HG03159 (cell line): ENCODE results near the gene MT1M.

Experiments
- ATAC-seq: cut with Tn5 transposase; IDR thresholded peaks from one replicate; pipeline ENCODE4 v1.9.1; 2021; ENCODE audit warnings: mild to moderate bottlenecking, moderate library complexity; ENCODE audit not compliant: unreplicated experiment

Gene MT1M

DNA sequence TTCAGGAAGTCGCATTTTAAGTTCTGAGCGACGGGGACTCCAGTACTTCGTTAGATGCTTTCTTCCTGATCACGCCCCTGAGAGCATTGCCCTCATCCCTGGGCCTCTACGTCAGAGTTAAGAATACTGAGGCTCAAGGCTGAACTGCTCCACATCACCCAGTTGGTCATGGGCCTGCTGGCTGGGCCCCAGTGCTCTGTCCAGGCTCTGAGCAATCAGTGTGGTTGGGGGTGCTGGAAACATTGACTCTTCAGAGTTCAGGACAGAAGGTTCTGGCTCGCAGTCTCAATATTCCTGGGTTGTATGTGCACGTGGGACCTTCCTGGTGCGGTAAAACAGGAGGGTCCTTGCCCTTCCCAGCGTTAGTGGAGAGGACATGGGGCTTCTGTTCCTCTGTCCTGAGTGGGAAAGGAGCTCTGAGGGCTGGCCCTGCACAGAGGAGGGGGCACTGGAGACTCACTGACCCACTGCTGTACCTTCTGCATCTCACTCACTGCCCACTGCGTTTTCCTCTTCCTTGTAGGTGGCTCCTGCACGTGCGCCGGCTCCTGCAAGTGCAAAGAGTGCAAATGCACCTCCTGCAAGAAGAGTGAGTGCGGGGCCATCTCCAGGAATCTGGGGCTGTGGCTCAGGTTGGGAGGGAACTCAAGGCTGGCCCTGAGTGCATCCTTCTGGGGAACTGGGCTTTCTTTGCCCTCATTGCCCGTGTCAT, 6.4 kb upstream of the MT1M start:
- ATAC-seq: no peak

DNA sequence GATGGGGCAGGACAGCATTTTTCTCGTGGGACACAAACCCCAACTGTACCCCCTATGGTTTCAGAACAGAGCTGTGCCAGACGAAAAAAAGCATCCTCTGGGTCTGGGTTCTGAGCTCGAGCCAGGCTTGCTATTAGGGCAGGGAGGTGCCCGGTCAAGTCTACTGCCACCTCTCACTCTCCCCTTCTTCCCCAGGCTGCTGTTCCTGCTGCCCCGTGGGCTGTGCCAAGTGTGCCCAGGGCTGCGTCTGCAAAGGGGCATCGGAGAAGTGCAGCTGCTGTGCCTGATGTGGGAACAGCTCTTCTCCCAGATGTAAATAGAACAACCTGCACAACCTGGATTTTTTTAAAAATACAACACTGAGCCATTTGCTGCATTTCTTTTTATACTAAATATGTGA, 5.8 kb upstream of the MT1M start:
- no peak for ATAC-seq

DNA sequence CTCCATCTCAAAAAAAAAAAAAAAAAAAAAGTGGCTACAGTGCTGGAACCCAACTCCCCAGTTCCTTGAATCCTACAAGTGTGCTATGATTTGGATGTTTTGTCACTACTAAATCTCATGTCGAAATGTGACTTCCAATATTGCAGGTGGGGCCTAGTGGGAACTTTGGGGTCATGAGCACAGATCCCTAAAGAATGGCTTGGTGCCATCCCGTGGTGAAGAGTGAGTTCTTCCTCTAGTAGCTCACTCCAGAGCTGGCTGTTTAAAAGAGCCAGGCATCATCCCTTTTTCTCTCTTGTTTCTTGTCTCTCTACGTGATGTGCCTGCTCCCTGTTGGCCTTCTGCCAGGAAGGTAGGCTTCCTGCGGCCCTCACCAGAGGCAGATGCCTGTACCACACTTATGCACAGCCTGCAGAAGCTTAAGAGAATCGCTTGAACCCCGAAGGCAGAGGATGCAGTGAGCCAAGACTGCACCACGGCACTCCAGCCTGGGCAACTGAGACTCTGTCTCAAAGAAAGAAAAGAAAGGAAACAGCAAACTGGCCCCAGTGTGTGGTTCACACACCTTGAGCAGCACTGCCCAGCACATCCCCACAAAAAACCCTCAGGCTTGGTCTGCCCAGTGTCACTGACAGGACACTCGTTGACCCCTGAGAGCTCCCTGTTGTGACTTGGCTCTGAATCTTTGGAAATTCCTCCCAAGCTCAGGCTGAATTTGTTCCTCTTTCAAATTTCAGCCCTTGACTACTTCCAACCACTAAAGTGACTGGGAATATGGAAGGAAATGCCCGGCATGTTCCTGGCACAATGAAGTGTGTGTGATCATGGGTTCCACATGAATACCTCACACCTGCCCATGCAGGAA, 3.7 kb upstream of the MT1M start:
- ATAC-seq: no peak

DNA sequence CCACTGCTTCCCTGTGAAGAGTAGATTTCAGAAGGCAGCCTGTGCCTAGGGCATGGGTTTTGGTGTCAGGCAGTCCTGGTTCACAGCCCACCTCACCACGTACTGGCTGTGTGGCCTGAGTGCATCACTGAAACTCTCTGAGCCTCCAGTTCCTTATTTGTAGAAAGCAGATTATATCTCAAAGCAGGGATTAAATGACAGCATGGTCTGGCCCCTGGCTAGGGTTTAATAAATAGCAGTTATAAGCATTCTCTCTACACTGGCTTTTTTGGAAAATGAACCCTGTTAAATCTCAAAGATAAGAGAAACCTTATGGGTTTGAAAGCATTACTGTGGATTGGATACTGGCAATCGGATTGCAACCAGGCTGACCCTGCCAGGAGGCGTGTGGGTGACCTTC, 2.9 kb upstream of the MT1M start:
- no peak for ATAC-seq

DNA sequence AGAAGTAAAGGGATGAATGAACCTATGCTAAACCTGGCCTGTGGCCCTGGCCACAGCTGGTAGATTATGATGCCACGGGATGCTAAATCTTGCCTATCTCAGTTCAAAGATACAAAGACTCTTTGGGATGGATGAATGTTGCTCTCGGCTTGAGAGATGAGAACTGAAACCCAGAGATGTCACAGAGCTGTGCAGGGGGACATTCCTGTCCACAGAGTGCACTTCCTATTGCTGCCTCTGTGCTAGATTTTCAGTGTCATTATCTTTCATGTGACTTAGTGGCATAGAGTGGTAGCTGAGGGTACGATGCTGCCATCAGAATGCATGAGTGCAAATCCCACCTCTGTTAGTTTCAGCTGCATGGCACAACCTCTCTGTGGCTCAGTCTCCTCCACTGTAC, 2.3 kb upstream of the MT1M start:
- ATAC-seq: peak; percentile 78

DNA sequence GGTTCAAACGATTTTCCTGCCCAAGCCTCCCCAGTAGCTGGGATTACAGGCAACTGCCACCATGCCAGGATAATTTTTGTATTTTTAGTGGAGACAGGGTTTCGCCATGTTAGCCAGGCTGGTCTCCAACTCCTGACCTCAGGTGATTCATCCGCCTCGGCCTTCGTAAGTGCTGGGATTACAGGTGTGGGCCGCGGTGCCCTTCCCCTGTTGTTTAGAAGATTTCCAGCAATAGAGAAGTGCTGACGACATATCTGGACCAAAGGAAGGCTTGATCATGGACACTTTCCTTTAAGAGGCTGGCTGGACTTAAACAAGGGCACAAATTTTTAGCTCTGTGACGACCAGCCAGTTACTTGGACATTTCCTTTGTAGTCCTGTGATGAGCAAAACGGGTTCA, 1.3 kb upstream of the MT1M start:
- no peak for ATAC-seq

DNA sequence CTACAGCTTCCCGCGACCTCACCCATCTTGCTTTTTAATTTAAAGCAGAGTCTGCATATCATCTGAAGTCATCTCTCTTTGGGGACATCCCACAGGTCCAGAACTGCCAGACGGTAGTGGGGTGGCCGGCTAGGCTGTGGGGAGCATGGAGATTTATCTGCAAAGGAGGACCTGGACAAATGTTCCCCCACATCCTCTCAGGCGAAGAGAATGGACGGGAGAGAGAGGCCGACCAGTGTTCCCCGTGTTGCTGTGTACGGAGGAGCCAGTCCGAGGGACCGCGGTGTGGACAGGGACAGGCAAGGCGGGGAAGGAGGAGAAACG, 665 bp upstream of the MT1M start:
- ATAC-seq: no peak

DNA sequence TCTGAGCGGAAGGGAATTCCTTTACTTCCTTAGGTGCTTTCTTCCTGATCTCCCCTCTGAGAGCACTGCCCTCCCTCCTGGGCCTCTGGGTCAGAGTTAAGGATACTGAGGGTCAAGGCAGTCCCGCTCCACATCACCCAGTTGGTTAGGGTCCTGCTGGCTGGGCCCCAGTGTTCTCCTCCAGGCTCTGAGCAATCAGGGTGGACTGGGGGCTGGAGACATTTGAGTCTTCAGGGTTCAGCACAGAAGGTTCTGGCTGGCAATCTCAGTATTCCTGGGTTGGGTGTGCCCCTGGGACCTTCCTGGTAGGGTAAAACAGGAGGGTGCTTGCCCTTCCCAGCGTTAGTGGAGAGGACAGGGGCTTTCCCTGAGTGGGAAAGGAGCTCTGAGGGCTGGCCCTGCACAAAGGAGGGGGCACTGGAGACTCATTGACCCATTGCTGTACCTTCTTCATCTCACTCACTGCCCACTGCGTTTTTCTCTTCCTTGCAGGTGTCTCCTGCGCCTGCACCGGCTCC, 448 bp downstream of the MT1M start:
- no peak for ATAC-seq

DNA sequence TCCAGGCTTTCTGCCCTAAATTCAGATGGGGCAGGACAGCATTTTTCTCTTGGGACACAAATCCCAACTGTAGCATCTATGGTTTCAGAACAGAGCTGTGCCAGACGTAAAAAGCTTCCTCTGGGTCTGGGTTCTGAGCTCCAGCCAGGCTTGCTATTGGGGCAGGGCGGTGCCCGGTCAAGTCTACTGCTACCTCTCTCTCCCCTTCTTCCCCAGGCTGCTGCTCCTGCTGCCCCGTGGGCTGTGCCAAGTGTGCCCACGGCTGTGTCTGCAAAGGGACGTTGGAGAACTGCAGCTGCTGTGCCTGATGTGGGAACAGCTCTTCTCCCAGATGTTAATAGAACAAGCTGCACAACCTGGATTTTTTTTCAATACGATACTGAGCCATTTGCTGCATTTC, 1.1 kb downstream of the MT1M start:
- ATAC-seq: no peak

DNA sequence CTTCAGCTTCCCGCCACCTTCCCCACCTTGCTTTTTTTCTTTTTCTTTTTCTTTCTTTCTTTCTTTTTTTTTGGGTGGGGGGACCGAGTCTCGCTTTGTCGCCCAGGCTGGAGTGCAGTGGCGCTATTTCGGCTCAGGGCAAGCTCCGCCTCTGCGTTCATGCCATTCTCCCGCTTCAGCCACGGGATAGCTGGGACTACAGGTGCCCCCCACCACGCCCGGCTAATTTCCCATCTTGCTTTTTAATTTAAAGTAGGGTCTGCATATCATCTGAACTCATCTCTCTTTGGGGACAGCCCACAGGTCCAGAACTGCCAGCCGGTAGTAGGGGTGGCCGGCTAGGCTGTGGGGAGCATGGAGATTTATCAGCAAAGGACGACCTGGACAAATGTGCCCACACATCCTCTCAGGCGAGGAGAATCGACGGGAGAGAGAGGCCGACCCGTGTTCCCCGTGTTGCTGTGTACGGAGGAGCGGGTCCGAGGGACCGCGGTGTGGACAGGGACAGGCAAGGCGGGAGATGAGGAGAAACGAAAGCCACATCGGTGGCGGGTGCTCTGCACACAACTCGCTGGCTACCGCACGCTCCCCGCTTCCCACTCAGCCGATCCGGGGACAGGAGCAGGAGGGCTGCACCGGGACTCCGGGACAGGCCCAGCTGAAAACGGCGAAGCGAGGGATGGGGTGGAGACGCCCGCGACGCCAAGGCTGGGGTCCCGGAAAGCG, 2.4 kb downstream of the MT1M start:
- no peak for ATAC-seq

DNA sequence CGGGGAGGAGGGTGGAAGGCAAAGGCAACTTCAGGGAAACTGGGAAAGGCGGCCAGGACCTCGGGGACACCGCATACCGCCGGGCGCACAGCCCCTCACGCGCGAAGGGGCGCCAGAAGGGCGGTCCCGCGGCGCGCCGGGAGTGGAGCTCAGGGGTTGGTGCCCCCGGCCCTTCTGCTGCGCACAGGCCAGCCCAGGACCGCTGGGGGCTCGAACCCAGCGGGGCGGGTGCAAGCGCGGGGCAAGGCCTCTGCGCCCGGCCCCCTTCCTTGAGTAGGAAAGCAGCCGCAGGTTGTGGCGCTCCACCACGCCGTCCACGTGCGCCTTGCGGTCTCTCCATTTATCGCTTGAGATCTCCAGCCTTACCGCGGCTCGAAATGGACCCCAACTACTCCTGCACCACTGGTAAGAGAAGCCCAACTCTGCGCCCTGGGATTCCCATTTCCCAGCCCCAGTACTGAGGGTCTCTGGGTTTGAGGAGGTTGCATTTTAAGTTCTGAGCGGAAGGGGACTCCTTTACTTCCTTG, 3.0 kb downstream of the MT1M start:
- no peak for ATAC-seq

DNA sequence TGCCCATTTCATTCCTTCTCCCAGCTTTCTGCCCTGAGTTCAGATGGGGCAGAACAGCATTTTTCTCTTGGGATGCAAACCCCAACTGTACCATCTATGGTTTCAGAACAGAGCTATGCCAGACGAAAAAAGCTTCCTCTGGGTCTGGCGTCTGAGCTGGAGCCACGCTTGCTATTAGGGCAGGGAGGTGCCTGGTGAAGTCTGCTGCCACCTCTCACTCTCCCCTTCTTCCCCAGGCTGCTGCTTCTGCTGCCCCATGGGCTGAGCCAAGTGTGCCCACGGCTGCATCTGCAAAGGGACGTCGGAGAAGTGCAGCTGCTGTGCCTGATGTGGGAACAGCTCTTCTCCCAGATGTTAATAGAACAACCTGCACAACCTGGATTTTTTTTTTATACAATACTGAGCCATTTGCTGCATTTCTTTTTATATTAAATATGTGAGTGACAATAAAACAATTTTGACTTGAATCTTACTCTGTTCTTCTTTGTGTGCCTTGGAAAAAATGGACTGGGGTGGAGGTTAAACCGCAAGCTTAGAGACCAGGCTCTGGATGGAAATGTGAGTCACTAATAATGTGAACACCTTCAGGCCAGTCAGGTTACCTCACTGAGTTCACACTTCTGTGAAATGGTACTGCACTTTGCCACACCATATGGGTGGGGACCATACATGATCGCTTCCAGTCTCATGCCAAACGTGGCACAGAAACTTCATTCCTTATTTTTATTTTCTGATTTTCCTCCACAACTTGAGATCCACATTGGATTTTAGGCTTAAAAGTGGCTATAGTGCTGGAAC, 4.4 kb downstream of the MT1M start:
- ATAC-seq: no peak

DNA sequence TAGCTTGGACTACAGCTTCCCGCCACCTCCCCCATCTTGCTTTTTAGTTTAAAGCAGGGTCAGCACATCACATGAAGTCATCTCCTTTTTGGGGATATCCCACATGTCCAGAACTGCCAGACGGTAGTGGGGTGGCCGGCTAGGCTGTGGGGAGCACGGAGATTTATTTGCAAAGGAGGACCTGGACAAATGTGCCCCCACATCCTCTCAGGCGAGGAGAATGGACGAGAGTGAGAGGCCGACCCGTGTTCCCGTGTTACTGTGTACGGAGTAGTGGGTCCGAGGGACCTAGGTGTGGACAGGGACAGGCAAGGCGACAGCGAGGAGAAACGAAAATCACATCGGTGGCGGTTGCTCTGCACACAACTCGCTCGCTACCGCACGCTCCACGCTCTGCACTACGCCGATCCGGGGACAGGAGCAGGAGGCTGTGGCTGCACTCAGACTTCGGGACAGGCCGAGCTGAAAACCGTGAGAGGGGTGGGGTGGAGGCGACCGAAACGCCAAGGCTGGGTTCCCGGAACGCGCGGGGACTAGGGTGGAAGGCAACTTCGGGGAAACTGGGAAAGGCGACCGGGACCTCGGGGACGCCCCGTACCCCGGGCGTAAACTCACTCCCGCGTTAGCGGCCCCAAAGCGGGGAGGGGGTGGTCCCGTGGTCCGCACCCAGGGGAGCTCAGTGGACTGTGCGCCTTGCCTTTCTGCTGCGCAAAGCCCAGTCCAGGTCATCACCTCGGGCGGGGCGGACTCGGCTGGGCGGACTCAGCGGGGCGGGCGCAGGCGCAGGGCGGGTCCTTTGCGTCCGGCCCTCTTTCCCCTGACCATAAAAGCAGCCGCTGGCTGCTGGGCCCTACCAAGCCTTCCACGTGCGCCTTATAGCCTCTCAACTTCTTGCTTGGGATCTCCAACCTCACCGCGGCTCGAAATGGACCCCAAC, 5.6 kb downstream of the MT1M start, which contains the start of gene MT1A:
Gene MT1A (plus strand): TSS at position 853 of the 937 bp plus-strand sequence. CDS start 73 bp downstream, at position 926.
- no peak for ATAC-seq

DNA sequence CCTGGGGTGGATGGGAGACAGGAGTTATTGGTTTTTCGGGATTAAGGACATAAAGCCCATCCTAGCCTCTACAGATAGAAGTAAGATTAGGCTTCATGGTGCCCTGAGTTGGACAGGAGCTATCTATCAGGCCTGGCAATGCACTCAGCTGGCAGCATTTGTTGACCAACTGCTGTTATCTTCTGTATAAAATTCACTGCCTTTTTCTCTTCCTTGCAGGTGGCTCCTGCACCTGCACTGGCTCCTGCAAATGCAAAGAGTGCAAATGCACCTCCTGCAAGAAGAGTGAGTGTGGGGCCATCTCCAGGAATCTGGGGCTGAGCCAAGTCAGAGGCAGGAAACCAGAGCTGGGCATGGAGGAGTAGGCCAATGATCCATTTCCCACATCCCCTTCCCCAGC, 6.6 kb downstream of the MT1M start:
- no peak for ATAC-seq

DNA sequence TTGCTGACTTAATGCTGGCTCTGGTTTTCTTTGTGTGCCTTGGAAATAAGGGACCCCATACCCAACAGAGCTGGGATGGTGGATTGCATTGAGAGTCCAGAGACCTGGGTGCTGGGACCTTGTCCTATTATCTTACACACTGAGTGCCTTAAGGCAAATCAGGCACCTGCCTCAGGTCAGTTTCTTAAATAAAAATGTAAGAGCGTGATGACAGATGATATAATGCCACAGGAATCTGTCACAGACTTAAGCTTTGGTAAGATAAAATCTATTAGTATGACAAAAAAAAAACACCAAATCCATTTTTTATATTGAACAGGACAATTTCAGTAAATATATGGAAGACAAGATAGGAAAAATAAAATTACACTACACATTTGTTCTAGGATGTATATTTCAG, 7.6 kb downstream of the MT1M start:
- no peak for ATAC-seq

DNA sequence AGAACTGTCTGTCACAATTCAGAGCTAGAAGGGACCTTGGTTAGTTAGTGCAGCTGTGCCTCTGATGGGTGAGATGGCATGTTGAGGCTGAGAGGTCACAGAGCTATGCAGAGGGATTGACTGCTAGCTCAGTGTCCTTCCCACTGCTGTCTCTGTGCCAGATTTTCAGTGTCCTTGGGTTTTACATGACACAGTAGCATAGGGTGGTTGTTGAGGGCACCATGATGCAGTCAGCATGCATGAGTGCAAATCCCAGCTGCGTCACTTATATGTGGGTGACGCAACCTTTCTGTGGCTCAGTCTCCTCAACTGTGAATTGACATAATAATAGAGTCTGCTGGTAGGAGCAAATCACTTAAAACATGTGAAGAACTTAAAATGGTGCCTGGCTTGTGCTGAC, 8.7 kb downstream of the MT1M start:
- no peak for ATAC-seq

DNA sequence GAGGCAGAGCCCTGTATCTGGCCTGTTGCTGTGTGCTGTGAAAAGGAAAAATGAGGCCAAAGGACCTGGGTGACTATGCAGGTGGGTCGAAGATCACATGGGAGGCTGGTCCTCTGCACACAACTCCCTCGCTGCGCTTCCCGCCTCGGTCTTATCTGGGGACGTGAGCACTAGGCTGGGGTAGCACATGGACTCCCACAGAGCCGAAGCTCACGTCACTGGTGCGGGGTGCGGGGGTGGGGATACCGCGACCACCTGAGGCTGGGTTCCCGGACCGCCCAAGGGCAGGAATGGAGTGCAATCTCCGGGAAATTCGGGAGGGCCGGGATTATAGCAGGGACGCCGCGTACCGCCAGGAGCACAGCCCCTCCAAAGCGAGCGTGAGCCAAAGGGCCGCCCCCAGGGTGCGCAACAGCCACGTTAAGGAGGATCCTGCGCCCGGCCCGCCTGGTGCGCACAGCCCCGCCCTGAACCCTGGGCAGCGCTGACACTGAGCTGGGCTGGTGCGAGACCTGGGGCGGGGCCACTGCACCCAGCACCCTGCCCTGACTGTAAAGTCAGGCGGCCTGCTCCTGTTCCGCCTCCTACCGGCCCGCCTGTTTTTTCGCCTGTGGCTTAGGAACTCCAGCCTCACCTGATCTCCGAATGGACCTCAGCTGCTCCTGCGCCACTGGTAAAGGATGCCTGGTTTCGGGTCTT, 10.8 kb downstream of the MT1M start:
- no peak for ATAC-seq

DNA sequence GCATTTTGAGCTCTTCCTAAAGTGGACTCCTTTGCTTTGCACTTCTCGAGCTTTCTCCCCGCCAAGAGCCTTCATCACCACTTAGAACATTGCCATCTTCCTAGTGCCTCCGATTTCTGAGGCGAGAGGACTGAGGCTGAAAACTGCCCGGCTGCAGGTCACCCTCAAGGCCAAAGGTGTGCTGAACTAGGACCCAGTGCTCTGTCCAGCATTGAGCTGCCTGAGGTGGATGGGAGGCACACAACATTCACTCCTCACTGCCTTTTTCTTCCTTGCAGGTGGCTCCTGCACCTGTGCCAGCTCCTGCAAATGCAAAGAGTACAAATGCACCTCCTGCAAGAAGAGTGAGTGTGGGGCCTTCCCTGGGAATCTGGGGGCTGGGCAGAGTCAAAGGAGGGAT, 11.4 kb downstream of the MT1M start:
- ATAC-seq: no peak

DNA sequence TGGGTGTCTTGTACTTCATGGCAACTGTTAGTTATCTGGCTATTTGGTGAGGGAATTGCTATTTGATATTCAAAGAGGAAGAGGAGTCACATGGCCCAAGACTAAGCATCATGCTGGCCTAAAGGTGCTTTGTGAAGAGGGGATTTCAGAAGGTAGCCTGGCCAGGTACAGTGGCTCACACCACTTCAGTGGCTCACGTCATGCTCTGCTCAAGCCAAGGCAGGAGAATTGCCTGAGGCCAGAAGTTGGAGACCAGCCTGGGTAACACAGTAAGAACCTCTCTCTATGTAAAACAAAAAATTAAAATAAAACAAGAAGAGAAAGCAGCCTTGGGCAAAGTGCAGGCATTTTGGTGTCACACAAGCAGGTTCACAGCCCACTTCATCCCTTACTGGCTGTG, 12.9 kb downstream of the MT1M start:
- ATAC-seq: no peak
